GF-D8 (cell line): ENCODE results near the gene ZNF628.
"Not testable (repeated sequence)": the region's sequence is repeated elsewhere in the genome, so short reads cannot be mapped to it uniquely, and the experiment has no call there.

Source experiments
- DNase-seq: peaks from one replicate; lab custom pipeline; 2025; lab: John Stamatoyannopoulos, UW

The ZNF628 gene

GRCh38 chr19:55476100-55476775 lies at the start of gene ZNF628:
ZNF628 (plus strand) TSS chr19:55476617; CDS start chr19:55479911, 3,294 bp downstream.
- peak; percentile 93 for DNase-seq

GRCh38 chr19:55431183-55431582 lies 45.2 kb upstream of the ZNF628 start:
- DNase-seq: no peak

- no peak for DNase-seq
These were observed 44.0 kb upstream of the ZNF628 start for GRCh38 chr19:55432241-55432959.

- DNase-seq: no peak
These were observed 43.1 kb upstream of the ZNF628 start for GRCh38 chr19:55433292-55433691.

GRCh38 chr19:55434356-55434919 lies 42.0 kb upstream of the ZNF628 start:
- DNase-seq: no peak

GRCh38 chr19:55435020-55435419 lies 41.4 kb upstream of the ZNF628 start:
- DNase-seq: no peak

GRCh38 chr19:55436847-55437246 lies 39.6 kb upstream of the ZNF628 start:
- DNase-seq: no peak

- DNase-seq: no peak
These were observed 39.0 kb upstream of the ZNF628 start for GRCh38 chr19:55437410-55437809.

- no peak for DNase-seq
These were observed 37.4 kb upstream of the ZNF628 start for GRCh38 chr19:55439052-55439451.

- DNase-seq: no peak
These were observed 35.9 kb upstream of the ZNF628 start for GRCh38 chr19:55440411-55441105.

GRCh38 chr19:55441319-55441691 lies 35.1 kb upstream of the ZNF628 start:
- no peak for DNase-seq

GRCh38 chr19:55441692-55442321 lies 34.6 kb upstream of the ZNF628 start:
- no peak for DNase-seq

GRCh38 chr19:55442372-55442961 lies 34.0 kb upstream of the ZNF628 start:
- no peak for DNase-seq

GRCh38 chr19:55443045-55443823 lies 33.2 kb upstream of the ZNF628 start, which contains the start of gene SHISA7:
SHISA7 (minus strand) TSS chr19:55443300; CDS start chr19:55442863, 437 bp downstream.
- no peak for DNase-seq

- DNase-seq: no peak
These were observed 32.5 kb upstream of the ZNF628 start for GRCh38 chr19:55443824-55444480.

GRCh38 chr19:55444646-55445045 lies 31.8 kb upstream of the ZNF628 start:
- DNase-seq: no peak

GRCh38 chr19:55446060-55446459 lies 30.4 kb upstream of the ZNF628 start:
- DNase-seq: no peak

GRCh38 chr19:55447421-55448174 lies 28.8 kb upstream of the ZNF628 start:
- DNase-seq: no peak

- not testable (repeated sequence) for DNase-seq
These were observed 28.3 kb upstream of the ZNF628 start for GRCh38 chr19:55448175-55448490.

- DNase-seq: no peak
These were observed 26.9 kb upstream of the ZNF628 start for GRCh38 chr19:55449469-55449868.
